ENCODE results near the gene MYLK3. TPM values are rescaled to one million over a fixed set of nuclear protein-coding genes. Genes with fewer than 3 reads are reported as not detected.

Gene MYLK3
- total RNA-seq, 2 experiments from 2014 or later: 0.05 to 0.17 TPM

DNA sequence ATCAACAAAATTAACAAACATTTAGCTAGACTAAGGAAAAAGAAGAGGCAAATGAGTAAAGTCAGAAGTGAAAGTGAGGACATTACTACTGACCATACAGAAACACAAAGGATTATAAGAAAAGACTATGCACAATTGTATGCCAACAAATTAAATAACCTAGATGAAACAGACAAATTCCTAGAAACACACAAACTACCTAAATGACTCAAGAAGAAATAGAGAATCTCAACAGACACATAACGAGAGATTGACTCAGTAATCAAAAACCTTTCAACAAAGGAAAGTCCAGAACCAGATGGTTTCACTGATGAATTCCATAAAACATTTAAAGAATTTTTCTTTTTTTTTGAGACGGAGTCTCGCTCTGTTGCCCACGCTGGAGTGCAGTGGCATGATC, 35.7 kb upstream of the MYLK3 start:
- H3K4me3 Mint-ChIP-seq: no peak overlapping the region
- CTCF ChIA-PET: no interaction called here
- intact Hi-C loops (cut with micrococcal nuclease): no loop called here
- H3K9me3 Mint-ChIP-seq: peaks cover 10% of the 10 kb centered on the region
- H3K27ac Mint-ChIP-seq: no peak overlapping the region
- H3K4me1 Mint-ChIP-seq (ENCODE audit: low read depth): peaks cover 3% of the 10 kb centered on the region
- H3K27me3 Mint-ChIP-seq (ENCODE audit: low read depth): no peaks in the 10 kb centered on the region
- H3K36me3 Mint-ChIP-seq (ENCODE audit: low read depth): peaks cover 2% of the 10 kb centered on the region
- no peak for DNase-seq

DNA sequence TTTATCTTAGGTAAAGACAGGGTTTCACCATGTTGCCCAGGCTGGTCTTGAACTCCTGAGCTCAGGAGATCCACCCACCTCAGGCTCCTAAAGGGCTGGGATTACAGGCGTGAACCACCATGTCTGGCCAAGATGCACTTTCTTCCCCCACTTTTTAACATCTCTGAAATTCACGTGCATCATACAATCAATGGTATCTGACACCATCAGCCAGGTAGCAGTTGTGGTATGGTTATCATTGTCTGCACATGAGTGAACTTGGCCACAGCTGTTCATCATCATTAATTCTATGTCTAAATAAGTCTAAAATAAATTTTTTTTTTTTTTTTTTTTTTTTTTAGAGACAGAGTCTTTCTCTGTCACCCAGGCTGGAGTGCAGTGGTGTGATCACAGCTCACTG, 34.2 kb upstream of the MYLK3 start:
- intact Hi-C loops (cut with micrococcal nuclease): no loop called here
- H3K4me1 Mint-ChIP-seq (ENCODE audit: low read depth): no peaks in the 10 kb centered on the region
- CTCF ChIA-PET: interaction anchor here (0.6 kb wide), 1 partner anchor 77 kb away, joined by 3 read pairs; no protein-coding TSS in a partner anchor
- no peaks in the 10 kb centered on the region for H3K27me3 Mint-ChIP-seq (ENCODE audit: low read depth)
- H3K27ac Mint-ChIP-seq: no peak overlapping the region
- H3K4me3 Mint-ChIP-seq: no peak overlapping the region
- no peak for DNase-seq
- peaks cover 2% of the 10 kb centered on the region for H3K36me3 Mint-ChIP-seq (ENCODE audit: low read depth)
- H3K9me3 Mint-ChIP-seq: peaks cover 10% of the 10 kb centered on the region

DNA sequence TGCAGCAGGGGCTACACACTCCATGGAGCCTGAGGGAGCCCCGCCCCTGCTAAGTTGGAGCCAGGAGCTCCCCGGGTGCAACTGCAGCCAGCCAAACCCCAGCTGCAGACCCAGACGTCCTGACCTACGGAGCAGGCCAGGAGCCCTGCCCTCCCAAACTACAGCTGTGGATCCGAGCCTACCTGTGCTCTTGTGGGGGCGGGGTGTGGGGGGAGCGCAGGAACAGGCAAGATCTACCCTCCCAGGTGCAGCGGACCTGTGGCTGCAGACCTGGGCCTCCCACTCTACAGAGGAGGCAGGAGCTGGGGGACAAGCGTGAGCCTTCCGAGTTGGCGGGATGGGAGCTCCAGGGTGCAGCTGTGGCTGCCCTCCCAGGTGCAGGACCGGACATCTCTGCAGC, 29.7 kb upstream of the MYLK3 start:
- no peaks in the 10 kb centered on the region for H3K27me3 Mint-ChIP-seq (ENCODE audit: low read depth)
- H3K27ac Mint-ChIP-seq: no peak overlapping the region
- H3K36me3 Mint-ChIP-seq (ENCODE audit: low read depth): no peaks in the 10 kb centered on the region
- no peaks in the 10 kb centered on the region for H3K9me3 Mint-ChIP-seq
- no peak overlapping the region for H3K4me3 Mint-ChIP-seq
- intact Hi-C loops (cut with micrococcal nuclease): no loop called here
- CTCF ChIA-PET: no interaction called here
- H3K4me1 Mint-ChIP-seq (ENCODE audit: low read depth): no peaks in the 10 kb centered on the region
- no peak for DNase-seq

DNA sequence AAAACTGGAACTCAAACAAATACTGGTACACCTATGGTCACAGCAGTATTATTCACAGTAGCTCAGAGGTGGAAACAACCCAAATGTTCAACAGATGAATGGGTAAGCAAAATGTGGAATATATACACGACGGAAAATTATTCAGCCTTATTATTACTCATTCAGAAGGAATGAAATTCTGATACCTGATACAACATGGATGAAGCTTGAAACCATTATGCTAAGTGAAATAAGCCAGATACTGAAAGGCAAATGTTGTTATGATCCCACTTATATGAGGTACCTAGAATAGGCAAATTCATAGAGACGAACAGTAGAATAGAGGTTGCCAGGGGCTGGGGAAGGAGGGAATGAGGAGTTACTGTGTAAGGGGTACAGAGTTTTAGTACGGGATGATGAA, 27.1 kb upstream of the MYLK3 start:
- CTCF ChIA-PET: interaction anchor here (0.6 to 1.5 kb wide), 2 partner anchors 133 to 139 kb away, joined by 3 to 4 read pairs; no protein-coding TSS in a partner anchor
- intact Hi-C loops (cut with micrococcal nuclease): no loop called here
- no peak overlapping the region for H3K27ac Mint-ChIP-seq
- no peaks in the 10 kb centered on the region for H3K9me3 Mint-ChIP-seq
- no peak overlapping the region for H3K4me3 Mint-ChIP-seq
- H3K4me1 Mint-ChIP-seq (ENCODE audit: low read depth): no peaks in the 10 kb centered on the region
- H3K27me3 Mint-ChIP-seq (ENCODE audit: low read depth): no peaks in the 10 kb centered on the region
- H3K36me3 Mint-ChIP-seq (ENCODE audit: low read depth): no peaks in the 10 kb centered on the region
- DNase-seq: no peak

DNA sequence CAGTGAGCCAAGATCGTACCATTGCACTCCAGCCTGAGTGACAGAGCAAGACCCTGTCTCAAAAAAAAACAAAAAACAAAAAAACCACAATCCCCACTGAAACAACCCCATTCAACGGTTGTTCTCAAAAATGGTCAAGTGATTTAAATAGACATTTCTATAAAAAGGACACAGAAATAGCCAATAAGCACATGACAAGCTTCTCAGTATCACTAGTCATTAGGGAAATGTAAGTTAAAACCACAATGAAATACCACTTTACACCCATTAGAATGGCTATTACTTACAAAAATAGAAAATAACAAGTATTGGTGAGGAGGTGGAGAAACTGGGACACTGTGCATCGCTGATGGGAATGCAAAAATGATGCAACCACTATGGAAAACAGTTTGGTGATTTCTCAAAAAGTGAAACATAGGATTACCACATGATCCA, 26.6 kb upstream of the MYLK3 start:
- CTCF ChIA-PET: interaction anchor here (0.6 to 1.5 kb wide), 2 partner anchors 134 to 140 kb away, joined by 3 to 4 read pairs; no protein-coding TSS in a partner anchor
- Mint-ChIP-seq H3K27me3 (ENCODE audit: low read depth) (no peaks in the 10 kb centered on the region), H3K9me3 (no peaks in the 10 kb centered on the region), H3K4me3 (no peak overlapping the region), H3K4me1 (ENCODE audit: low read depth) (no peaks in the 10 kb centered on the region), H3K27ac (no peak overlapping the region), H3K36me3 (ENCODE audit: low read depth) (no peaks in the 10 kb centered on the region)
- intact Hi-C loops (cut with micrococcal nuclease): no loop called here
- no peak for DNase-seq

DNA sequence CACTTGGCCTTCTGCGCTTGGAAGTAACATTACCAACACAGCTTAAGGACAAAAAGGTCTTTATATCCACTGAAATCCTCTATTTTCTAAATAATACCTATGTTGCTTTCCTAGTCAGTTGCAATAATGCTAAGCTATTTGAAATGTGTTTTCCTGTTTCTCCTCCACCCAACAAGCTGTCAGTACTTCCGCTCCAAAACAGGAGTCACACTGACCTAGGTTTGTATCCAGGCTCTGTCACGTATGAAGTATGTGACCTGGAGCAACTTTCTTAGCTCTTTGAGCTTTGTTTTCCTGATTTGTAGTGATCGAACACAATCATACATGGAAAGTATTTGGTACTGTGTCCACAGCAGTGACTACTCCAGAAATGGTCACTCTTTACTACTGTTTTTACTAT, 24.3 kb upstream of the MYLK3 start:
- Mint-ChIP-seq H3K4me1 (ENCODE audit: low read depth) (no peaks in the 10 kb centered on the region), H3K27me3 (ENCODE audit: low read depth) (no peaks in the 10 kb centered on the region), H3K4me3 (no peak overlapping the region), H3K36me3 (ENCODE audit: low read depth) (no peaks in the 10 kb centered on the region), H3K27ac (no peak overlapping the region), H3K9me3 (no peaks in the 10 kb centered on the region)
- intact Hi-C loops (cut with micrococcal nuclease): no loop called here
- DNase-seq: no peak
- CTCF ChIA-PET: interaction anchor here (0.6 to 0.8 kb wide), 2 partner anchors 10 to 262 kb away, joined by 3 to 5 read pairs; no protein-coding TSS in a partner anchor

DNA sequence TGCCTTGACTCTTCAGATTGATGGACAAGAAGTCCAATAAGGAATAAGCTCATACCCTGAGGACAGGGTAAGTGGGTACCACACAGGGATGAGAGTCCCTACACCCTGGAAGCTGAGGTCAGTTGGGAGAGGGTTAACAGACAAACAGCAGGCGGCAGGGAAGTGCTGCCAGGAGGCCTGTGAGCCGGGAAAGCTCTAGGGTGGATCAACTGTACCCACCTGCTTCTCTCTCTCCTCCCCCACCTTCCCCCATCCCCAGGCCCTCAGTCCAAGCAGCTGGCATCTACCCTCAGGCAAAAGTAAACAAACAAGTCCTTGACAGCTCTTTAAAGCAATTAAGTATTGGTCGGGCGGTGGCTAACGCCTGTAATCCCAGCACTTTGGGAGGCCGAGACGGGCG, 20.7 kb upstream of the MYLK3 start:
- H3K27me3 Mint-ChIP-seq (ENCODE audit: low read depth): no peaks in the 10 kb centered on the region
- H3K27ac Mint-ChIP-seq: no peak overlapping the region
- intact Hi-C loops (cut with micrococcal nuclease): no loop called here
- DNase-seq: no peak
- H3K4me3 Mint-ChIP-seq: no peak overlapping the region
- no peaks in the 10 kb centered on the region for H3K9me3 Mint-ChIP-seq
- H3K36me3 Mint-ChIP-seq (ENCODE audit: low read depth): no peaks in the 10 kb centered on the region
- H3K4me1 Mint-ChIP-seq (ENCODE audit: low read depth): no peaks in the 10 kb centered on the region
- CTCF ChIA-PET: no interaction called here

DNA sequence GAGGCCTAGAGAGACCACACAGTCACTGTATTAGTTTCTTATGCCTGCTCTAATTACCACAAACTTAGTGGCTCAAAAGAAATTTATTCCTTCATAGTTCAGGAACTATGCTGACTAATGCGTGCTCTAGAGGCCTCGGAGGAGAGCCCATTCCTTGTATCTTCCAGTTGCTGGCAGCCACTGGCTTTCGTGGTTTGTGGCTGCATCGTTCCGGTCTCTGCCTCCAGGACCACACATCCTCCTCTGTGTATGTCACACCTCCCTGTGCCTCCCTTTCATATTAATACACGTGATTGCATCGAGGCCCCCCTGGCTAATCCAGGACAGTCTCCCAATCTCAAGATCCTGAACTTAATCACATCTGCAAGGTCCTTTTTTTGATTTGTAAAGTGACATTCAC, 16.9 kb upstream of the MYLK3 start:
- DNase-seq: no peak
- CTCF ChIA-PET: no interaction called here
- H3K4me3 Mint-ChIP-seq: no peak overlapping the region
- no peaks in the 10 kb centered on the region for H3K27me3 Mint-ChIP-seq (ENCODE audit: low read depth)
- no peaks in the 10 kb centered on the region for H3K36me3 Mint-ChIP-seq (ENCODE audit: low read depth)
- H3K27ac Mint-ChIP-seq: no peak overlapping the region
- H3K9me3 Mint-ChIP-seq: no peaks in the 10 kb centered on the region
- H3K4me1 Mint-ChIP-seq (ENCODE audit: low read depth): no peaks in the 10 kb centered on the region
- intact Hi-C loops (cut with micrococcal nuclease): no loop called here

DNA sequence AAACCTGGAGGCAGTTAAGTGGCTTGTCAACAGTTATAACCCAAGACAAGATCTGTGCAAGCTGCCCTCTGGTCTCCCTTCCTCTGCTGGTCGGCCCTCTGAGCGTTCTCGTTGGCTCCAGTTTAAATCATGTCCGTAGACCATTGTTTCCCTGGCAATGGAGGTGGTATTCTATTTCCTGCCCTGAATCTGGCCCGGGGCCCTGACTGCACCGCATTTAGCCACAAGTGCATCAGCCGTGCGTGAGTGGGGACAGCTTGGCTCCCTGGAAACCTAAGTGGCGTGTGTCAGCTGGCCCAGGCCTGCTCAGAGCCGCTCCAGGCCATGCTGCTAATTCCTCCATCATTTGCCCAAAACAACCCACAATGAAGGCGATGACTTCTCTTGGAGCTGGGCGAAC, 15.0 kb upstream of the MYLK3 start:
- H3K9me3 Mint-ChIP-seq: no peaks in the 10 kb centered on the region
- H3K27me3 Mint-ChIP-seq (ENCODE audit: low read depth): no peaks in the 10 kb centered on the region
- no peak overlapping the region for H3K4me3 Mint-ChIP-seq
- intact Hi-C loops (cut with micrococcal nuclease): no loop called here
- no peaks in the 10 kb centered on the region for H3K4me1 Mint-ChIP-seq (ENCODE audit: low read depth)
- H3K27ac Mint-ChIP-seq: no peak overlapping the region
- CTCF ChIA-PET: interaction anchor here (0.6 kb wide), 1 partner anchor 9 kb away, joined by 3 read pairs; no protein-coding TSS in a partner anchor
- DNase-seq: no peak
- no peaks in the 10 kb centered on the region for H3K36me3 Mint-ChIP-seq (ENCODE audit: low read depth)

DNA sequence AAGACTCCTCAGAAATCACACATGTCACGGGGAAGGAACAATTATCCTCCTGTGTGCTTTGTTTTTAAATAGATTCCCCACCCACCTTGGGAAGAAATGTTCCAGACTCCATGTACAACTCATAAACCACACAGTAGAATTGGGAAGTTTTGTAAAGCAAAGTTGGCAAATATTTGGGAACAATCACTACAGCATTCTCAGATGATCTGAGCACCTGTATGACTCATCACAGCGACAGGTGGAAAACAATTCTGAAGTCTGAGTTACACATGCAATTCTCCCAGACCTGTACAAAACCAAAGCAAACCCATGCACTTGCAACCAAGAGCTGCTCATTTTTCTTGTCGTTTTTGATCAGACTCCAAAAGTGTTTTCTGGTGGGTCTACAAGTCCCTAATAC, 14.4 kb upstream of the MYLK3 start:
- DNase-seq: no peak
- CTCF ChIA-PET: interaction anchor here (0.6 kb wide), 1 partner anchor 10 kb away, joined by 3 read pairs; no protein-coding TSS in a partner anchor
- no peak overlapping the region for H3K4me3 Mint-ChIP-seq
- no peaks in the 10 kb centered on the region for H3K4me1 Mint-ChIP-seq (ENCODE audit: low read depth)
- no peak overlapping the region for H3K27ac Mint-ChIP-seq
- intact Hi-C loops (cut with micrococcal nuclease): no loop called here
- no peaks in the 10 kb centered on the region for H3K9me3 Mint-ChIP-seq
- H3K36me3 Mint-ChIP-seq (ENCODE audit: low read depth): no peaks in the 10 kb centered on the region
- no peaks in the 10 kb centered on the region for H3K27me3 Mint-ChIP-seq (ENCODE audit: low read depth)

DNA sequence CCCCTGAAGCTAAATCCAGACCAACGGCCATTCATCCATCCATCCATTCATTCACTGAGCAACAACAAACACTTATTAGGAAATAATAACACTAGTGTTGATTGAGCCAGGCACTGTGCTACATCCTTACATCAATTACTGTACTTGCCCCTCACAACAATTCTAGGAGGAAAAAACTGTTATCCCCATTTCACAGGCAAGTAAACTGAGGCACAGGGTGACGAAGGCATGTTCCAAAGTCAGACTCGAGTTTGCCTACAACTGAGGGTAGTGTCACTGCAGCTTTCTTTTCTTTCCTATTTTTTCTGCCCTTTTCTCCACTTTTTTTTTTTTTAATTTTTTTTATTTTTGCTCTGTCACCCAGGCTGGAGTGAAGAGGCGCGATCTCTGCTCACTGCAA, 11.2 kb upstream of the MYLK3 start:
- Mint-ChIP-seq H3K9me3 (no peaks in the 10 kb centered on the region), H3K4me1 (ENCODE audit: low read depth) (no peaks in the 10 kb centered on the region), H3K27ac (no peak overlapping the region), H3K36me3 (ENCODE audit: low read depth) (no peaks in the 10 kb centered on the region), H3K4me3 (no peak overlapping the region), H3K27me3 (ENCODE audit: low read depth) (no peaks in the 10 kb centered on the region)
- no peak for DNase-seq
- intact Hi-C loops (cut with micrococcal nuclease): no loop called here
- CTCF ChIA-PET: no interaction called here

DNA sequence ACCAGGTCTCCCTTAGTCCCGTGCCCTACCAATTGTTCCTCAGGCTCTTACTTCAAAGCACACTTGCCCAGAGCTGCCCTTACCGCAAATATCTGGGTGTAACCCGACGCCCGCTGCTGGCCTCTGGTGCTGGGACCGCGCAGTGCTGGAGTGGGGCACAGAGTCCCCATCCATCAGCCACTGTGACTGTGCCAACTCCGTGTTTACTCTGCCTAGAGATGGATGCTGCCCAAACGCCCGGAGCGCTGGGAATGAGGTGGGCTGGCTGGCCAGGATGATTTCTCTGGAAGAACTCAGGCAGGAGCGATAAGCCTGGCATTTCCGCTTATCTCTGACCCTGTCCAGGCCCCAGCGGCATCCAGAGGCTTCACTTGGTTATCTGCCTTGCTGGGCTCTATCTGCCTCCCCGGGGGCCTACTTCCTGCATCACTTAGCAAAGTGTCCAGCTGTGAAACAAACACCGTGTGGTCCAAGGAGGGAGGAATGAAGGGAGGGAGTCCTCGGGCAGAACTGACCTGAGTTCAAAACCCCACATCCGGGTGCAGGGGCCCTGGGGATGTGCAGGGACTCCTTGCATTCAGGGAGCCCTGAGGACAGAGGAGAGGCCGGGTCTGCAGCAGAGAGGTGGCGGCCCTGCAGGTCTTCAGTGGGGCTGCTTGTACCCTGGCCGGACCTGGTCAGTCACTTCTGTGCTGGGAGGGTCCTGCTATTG, 9.4 kb upstream of the MYLK3 start:
- Mint-ChIP-seq H3K4me3 (no peak overlapping the region), H3K4me1 (ENCODE audit: low read depth) (peaks cover 2% of the 10 kb centered on the region), H3K36me3 (ENCODE audit: low read depth) (no peaks in the 10 kb centered on the region), H3K27me3 (ENCODE audit: low read depth) (no peaks in the 10 kb centered on the region), H3K27ac (no peak overlapping the region), H3K9me3 (no peaks in the 10 kb centered on the region)
- intact Hi-C loops (cut with micrococcal nuclease): no loop called here
- DNase-seq: no peak
- CTCF ChIA-PET: no interaction called here

DNA sequence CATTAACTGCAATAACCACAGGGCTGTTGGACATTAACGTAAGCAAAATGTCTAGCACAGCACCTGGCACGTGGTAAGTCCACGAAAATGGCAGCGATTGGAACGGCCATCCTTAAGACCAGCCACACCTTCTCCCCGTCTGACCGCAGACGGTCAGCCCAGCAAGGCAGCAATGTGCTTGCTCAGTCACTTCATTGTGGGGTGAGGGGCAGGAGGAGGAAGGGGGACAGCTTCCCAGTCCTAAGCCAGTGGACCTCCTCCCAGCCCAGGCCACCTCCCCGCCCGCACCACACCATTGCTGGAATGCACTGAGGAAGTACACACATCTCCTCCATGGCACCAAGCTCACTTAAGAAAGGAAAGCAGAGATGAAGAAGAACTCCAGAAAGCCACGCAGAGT, 8.6 kb upstream of the MYLK3 start:
- H3K4me3 Mint-ChIP-seq: no peak overlapping the region
- DNase-seq: no peak
- H3K27me3 Mint-ChIP-seq (ENCODE audit: low read depth): no peaks in the 10 kb centered on the region
- no peaks in the 10 kb centered on the region for H3K9me3 Mint-ChIP-seq
- H3K36me3 Mint-ChIP-seq (ENCODE audit: low read depth): no peaks in the 10 kb centered on the region
- peaks cover 2% of the 10 kb centered on the region for H3K4me1 Mint-ChIP-seq (ENCODE audit: low read depth)
- intact Hi-C loops (cut with micrococcal nuclease): no loop called here
- no peak overlapping the region for H3K27ac Mint-ChIP-seq
- CTCF ChIA-PET: no interaction called here

Measured in activated naive CD4-positive, alpha-beta T cell treated with anti-CD3 and anti-CD28 coated beads for 36 hours (primary cell).